SKM-1 treated with dmso at 0.1 percent for 144 hours (cell line): ENCODE data around the gene GABPB1.

ENCODE experiments used
- DNase-seq: peaks from one replicate; lab custom pipeline; 2025; ENCODE audit not compliant: unreplicated experiment; lab: John Stamatoyannopoulos, UW

GABPB1 gene

GRCh38 chr15:50280271-50280670 lies 74.7 kb downstream of the GABPB1 start:
- no peak for DNase-seq

- peak; percentile 51 for DNase-seq
Measured at GRCh38 chr15:50278496-50278895, 76.5 kb downstream of the GABPB1 start.

- peak; percentile 37 for DNase-seq
Measured at GRCh38 chr15:50277370-50277769, 77.6 kb downstream of the GABPB1 start.

DNA sequence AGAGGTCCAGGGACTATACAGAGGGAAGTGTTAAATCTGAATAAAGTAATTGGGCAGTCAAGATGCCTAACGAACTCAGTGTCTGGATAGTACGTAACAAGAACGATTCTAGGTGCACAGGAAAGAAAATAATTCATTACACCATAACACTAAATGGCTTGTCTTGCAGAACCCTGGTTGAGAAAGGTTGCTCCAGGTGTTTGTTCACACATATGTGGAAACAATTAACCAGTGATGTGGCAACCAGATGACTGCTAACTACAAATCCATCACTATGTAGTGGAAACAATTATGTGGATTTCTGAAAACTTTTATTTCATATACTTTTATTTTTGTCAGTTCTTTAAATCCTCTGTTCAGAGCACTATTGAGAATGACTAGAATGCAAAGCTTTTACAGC lies 79.1 kb downstream of the GABPB1 start:
- peak; percentile 22 for DNase-seq

- no peak for DNase-seq
Measured at GRCh38 chr15:50275091-50275490, 79.9 kb downstream of the GABPB1 start.

DNA sequence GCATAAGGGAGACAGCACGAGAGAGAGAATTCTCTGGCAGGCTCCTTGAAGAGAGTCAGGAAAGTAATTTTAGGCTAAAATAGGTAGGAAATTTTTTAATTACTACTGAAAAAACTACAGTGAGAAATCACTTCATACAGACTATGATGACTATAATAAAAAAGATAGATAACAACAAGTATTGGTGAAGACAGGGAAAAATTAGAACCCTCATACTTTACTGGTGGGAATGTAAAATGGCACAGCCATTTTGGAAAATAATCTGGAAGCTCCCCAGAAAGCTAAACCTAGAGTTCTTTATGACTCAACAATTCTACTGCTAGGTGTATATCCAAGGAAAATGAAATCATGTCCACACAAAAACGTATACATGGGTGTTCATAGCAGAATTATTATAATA lies 87.4 kb downstream of the GABPB1 start:
- DNase-seq: no peak

DNA sequence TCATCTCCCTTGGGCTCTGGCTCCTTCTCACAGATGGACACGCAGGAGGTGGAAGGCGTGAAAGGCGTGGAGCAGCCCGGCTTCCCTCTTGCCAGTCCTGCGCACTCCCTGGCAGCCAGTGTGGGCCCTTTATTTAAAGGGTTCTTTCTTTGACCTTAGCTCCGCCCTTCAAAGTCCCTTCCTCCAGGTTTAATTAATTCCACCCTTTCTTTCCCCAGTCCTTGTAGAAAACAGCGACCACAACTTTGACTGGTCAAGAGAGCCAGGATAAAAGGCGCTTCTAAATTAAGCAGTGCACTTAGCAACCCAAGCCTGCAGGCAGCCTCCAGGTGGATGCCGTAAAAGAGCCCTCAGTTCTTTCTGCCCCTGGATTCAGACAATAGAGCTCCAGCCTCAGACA lies 89.4 kb downstream of the GABPB1 start, which contains the start of gene HDC:
HDC (minus strand) TSS at position 107 of the 400 bp plus-strand sequence; CDS start at position 4, 103 bp downstream.
- no peak for DNase-seq

- DNase-seq: peak; percentile 8
Measured at GRCh38 chr15:50262533-50262932, 92.5 kb downstream of the GABPB1 start.

GRCh38 chr15:50261981-50262380 lies 93.0 kb downstream of the GABPB1 start:
- DNase-seq: no peak

DNA sequence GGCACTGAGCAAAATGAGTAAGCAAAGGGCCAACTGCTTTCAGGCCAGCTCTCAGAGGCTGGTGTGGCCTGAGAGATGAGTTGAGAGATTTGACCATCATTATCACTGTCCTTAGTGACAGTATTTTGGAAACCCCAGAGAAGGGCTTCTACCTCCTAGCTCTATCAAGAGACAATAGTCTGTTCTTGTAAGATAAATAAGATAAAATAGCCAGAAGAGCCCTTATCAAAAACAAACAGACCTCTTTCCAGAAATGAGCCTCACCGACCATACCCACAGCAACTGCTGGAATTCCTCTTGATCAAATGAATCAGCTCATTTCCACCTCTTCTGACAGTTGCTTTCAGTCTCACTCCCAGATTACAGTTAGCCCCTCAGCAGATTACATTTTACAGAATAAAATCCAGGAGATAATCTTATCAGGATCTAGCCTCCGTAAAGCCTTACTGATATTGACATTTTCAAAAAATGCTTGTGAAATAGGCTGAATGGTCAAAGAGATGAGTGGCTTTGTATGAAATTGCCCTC lies 94.0 kb downstream of the GABPB1 start:
- no peak for DNase-seq

DNA sequence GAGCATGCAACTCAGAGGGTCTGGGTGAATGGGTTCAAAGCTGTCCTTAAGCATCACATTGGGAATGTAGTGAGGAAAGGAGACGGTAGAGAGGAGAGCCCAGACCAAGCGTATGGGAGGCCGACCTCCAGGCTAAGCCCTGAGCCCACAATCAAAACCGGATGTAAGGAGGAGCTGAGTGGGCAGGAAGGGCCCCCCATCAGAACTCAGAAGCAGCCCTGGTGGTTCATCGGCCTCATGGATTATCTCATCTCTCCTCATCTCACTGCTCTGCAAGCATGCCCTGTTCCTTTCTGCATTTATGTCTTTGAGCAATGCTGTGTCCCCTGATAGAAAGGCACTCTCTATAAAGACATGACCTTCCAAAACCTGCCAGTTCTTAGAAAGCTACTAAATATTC lies 95.7 kb downstream of the GABPB1 start:
- DNase-seq: no peak

DNA sequence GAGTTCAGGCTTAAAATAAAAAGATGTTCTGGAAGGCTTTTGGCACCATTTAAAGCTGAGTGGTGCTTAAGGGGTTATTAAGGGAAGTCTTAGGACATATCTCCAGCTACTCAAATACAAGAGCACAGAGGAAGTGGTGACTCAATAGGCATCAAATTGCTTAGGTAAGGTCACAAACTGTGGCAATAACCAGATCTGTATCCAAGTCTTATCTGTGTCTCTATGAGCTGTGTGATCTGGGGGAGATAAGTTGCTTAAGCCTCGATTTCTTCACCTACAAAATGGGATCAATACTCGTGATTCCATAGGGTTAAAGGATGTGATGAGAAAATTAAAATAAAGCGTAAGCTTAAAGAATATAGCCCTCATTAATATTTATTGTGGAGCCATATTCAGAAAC lies 97.1 kb downstream of the GABPB1 start:
- DNase-seq: peak; percentile 90

DNA sequence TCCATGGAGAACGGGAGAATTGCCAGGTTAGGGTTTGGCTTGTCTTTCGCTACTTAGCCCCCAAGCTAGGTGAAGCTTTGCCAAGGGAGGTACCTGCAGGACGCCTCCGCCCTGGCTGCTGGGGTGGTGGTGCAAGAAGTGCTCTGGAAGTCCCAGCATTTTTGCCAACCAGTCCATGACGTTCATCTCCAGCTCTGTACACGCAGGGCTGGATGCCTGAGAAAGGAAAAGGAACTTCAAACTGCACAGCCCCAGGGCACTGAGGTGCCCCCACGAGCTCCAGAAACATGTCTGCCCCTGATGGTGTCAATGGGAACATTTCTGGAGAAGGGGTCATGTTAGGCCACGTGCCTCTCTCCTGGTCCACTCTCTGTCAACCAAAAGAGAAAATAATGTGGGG lies 97.7 kb downstream of the GABPB1 start:
- DNase-seq: no peak

DNA sequence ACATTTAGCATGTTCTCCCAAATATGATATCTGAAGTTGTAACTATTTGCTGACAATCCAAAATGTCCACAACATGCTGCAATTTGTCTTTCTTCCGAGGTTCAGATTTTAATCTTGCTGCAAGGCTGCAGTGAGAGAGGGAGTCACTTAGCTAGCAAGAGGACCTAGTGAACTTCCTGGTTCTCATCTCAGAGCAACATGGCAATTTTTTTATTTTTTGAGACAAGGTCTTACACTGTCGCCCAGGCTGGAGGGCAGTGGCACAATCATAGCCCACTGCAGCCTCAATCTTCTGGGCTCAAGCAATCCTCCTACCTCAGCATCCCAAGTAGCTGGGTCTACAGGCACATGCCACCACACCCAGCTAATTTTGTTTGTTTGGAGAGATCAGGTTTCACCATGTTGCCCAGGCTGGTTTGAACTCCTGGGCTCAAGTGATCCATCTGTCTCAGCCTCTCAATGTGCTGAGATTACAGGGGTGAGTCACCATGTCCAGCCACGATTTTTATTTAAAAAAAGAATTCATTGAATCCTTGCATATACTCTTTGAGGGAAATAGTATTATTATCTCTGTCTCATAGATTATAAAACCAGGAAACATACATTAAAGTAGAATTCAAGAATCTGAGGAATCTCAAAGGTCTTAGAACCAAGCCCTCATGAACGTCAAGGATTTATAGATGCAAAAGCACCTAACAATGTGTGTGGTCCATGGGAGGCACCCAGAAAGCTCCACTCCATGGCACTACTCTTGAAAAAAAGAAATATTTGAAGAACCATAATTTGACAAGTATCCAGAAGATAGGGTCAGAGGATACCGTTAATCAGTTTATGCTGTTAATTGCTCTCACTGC lies 98.6 kb downstream of the GABPB1 start:
- peak; percentile 30 for DNase-seq

DNA sequence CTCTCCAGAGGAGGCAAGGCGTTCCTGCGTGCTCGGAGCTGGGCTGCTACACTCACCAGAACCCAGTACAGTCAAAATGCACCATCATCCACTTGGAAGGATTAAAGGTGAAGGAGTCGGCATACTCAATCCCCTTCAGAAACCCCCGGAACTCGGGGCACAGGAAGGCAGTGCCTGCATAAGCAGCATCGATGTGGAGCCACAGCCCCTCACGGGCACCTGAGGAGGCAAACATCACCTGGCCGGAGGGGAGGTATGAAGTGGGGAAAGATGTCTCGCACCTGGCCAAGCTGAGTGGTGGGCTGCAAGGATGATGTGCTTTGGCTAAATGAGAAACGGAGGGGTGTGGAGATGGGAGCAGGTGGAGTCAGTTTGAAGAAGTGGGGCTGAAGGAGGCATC lies 102.4 kb downstream of the GABPB1 start:
- no peak for DNase-seq

DNA sequence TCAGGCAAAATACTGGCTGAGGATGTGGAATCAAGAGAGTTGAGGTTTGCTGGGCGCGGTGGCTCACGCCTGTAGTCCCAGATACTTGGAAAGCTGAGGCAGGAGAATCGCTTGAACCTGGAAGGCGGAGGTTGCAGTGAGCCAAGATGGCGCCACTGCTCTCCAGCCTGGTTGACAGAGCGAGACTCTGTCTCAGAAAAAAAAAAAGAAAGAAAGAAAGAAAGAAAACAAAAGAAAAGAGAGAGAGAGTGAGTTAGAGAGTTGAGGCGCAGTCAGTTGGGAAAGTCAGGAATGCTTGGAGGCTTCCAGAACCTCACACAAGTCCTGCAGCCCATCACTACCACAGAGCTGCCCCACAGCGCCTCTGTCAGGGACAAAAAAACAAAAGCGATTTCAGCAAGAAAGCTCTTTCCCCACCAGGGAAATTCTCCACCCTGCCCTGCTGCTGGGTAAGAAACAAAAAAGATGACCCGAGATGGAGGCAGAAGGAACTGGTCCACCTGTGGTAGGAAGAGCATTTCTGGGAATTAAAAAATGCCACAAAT lies 103.3 kb downstream of the GABPB1 start:
- DNase-seq: no peak

DNA sequence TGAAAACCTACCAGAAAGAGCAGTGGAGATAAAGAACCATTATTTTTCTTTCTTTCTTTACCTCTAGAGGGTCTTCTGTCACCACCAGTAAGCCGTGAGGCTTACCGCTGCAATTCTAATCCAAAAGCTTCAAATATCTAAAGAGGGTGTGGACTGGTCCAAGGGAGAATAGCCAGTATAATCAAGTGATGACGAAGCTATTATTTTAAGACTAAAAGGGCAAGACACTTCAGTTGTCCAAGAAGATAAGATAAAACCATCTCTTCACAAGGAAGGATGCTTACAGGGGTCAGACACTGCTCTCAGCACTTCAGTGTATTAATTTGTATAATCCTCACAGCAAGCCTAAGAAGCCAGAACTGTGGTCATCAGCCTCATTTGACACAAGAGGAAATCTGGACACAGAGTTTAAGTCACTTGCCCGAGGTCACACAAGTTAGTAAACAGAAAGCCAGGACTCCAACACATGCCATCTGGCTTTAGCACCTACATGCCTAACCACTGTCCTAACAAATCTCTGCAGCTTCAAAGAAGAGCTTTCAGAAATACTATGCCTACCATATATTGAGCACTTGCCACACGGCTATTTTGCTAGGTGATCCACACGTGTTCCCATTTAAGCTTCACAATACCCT lies 104.1 kb downstream of the GABPB1 start:
- DNase-seq: no peak

DNA sequence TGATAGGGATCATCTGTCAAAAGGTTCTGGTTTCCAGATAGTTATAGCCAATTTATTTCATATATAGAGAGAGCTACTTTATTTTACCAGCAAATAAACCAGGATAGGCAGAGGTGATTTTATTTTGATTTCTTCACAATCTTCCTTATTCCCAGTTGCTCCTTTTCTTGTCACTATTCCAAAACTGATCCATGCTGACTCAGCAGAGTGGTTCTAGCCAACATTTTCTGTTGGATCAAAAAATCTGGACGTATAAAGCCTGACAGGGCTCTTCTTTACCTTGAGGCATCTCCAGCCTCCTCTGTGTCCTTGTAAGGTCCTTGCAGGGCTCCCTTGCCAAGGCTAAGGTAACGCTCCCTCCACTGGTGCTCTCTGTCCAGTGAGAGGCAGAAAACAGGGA lies 105.3 kb downstream of the GABPB1 start:
- DNase-seq: no peak

DNA sequence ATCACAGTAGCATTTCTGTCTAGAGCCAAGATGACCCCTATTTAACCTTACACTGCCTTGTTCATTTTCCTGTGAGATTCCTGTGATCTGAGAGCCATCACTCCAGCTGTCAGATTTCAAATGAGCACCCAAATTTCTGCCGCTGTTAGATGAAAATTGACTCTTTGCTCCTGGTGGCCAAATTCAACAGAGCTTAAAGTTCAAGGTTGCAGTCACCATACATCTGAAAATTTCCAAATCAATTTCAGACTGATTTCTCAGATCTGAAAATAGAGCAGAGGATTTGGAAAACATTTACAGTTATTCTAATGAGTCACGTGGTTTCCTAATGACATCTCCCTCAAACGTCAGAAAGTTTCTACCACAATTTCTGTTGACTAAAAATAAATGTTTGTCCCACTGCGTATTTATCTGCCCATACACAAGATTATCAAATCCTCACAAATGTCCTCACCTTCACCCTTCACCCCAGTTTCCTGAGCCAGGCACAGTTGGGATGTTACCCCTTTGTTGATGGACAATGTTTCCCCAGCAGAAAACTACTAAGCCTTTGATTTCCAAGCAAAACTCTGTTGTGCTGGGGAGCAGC lies 105.9 kb downstream of the GABPB1 start:
- no peak for DNase-seq

DNA sequence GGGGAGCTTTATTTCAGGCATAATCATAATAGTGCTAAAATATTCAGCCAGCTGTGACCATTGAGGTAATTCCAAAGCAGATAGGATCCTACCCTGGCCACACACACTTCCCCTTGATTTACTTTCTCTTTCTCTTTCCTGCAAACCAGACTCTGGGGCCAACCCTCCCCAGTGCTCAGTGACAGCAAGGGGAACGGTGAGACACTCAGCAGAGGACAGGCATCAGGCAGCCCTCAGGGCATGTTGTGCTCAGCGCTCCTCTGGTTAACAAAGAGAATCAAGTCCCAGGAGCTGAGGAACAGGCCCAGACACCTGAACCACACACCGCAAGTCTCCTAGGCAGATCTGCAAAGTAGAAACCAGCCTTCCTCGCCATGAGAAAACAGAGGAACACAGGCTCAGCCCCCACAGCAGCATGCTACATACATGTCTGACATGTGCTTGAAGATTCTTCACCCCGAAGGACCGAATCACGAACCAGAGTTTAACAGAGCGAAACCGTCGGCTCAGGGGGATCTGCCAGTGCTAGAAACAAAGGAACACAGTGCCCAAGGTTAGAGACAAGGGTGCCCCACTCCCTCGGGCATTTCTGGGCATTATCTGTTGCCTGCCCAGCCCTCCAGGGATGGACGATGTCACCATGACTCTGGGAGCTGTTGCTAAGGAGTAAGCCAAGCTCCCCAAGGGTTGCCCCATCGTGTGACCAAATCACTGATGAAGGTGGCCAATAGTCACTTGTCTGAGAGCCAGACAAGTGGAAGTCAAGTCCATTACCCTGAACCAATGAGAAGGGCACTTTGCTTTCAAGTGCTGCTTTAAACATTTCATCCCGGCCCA lies 107.0 kb downstream of the GABPB1 start:
- peak; percentile 46 for DNase-seq

GRCh38 chr15:50246631-50247030 lies 108.4 kb downstream of the GABPB1 start:
- DNase-seq: no peak
